Osteocyte (in vitro differentiated cells): Measurements from ENCODE around the gene PPP1R8. TPM values are rescaled to one million over a fixed set of nuclear protein-coding genes. Genes with fewer than 3 reads are reported as not detected.

Experiments
- DNase-seq: peaks from one replicate; pipeline ENCODE4 v3.0.0; 2021; ENCODE audit warnings: mixed read lengths; ENCODE audit not compliant: unreplicated experiment; ENCODE audit errors: extremely low spot score
- H3K27ac Mint-ChIP-seq: one replicate; pipeline ENCODE4 v1.8.0; 2021; ENCODE audit warnings: mild to moderate bottlenecking, mixed read lengths; ENCODE audit not compliant: unreplicated experiment
- H3K27me3 Mint-ChIP-seq: one replicate; pipeline ENCODE4 v1.8.0; 2021; ENCODE audit warnings: mixed read lengths; ENCODE audit not compliant: unreplicated experiment
- H3K36me3 Mint-ChIP-seq: one replicate; pipeline ENCODE4 v1.8.0; 2021; ENCODE audit warnings: mixed read lengths; ENCODE audit not compliant: unreplicated experiment
- H3K4me1 Mint-ChIP-seq: one replicate; pipeline ENCODE4 v1.8.0; 2021; ENCODE audit warnings: mixed read lengths; ENCODE audit not compliant: unreplicated experiment
- H3K4me3 Mint-ChIP-seq: one replicate; pipeline ENCODE4 v1.8.0; 2021; ENCODE audit warnings: mild to moderate bottlenecking, moderate library complexity, mixed read lengths; ENCODE audit not compliant: unreplicated experiment
- H3K9me3 Mint-ChIP-seq: one replicate; pipeline ENCODE4 v1.8.0; 2021; ENCODE audit warnings: mixed read lengths; ENCODE audit not compliant: unreplicated experiment
- total RNA-seq: library from RNA; stranded (reverse); gene quantifications from 2 replicates; pipeline ENCODE4 v1.2.1, GENCODE V29; 2021
- TF ChIP-seq, protein P1 (sequence below): fragments of 200-600 bp; sonication (generic); IDR thresholded peaks from 2 replicates; pipeline ENCODE4 v1.5.0; 2021; ENCODE audit warnings: antibody characterized with exemption, mild to moderate bottlenecking, moderate library complexity

Gene PPP1R8
- total RNA-seq, 1 donor from 2014 or later, result 49.6 TPM

GRCh38 chr1:27879374-27880082 is 48.9 kb downstream of the PPP1R8 start:
- TF ChIP-seq, protein P1, sequence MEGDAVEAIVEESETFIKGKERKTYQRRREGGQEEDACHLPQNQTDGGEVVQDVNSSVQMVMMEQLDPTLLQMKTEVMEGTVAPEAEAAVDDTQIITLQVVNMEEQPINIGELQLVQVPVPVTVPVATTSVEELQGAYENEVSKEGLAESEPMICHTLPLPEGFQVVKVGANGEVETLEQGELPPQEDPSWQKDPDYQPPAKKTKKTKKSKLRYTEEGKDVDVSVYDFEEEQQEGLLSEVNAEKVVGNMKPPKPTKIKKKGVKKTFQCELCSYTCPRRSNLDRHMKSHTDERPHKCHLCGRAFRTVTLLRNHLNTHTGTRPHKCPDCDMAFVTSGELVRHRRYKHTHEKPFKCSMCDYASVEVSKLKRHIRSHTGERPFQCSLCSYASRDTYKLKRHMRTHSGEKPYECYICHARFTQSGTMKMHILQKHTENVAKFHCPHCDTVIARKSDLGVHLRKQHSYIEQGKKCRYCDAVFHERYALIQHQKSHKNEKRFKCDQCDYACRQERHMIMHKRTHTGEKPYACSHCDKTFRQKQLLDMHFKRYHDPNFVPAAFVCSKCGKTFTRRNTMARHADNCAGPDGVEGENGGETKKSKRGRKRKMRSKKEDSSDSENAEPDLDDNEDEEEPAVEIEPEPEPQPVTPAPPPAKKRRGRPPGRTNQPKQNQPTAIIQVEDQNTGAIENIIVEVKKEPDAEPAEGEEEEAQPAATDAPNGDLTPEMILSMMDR, result no peak
- no peak for DNase-seq
- Mint-ChIP-seq H3K9me3 (no peaks in the 10 kb centered on the region), H3K4me3 (no peak overlapping the region), H3K27me3 (no peaks in the 10 kb centered on the region), H3K36me3 (no peaks in the 10 kb centered on the region), H3K4me1 (peaks cover 6% of the 10 kb centered on the region), H3K27ac (no peak overlapping the region)

- no peak overlapping the region for H3K4me3 Mint-ChIP-seq
- H3K36me3 Mint-ChIP-seq, result no peaks in the 10 kb centered on the region
- no peaks in the 10 kb centered on the region for H3K4me1 Mint-ChIP-seq
- no peak for DNase-seq
- H3K9me3 Mint-ChIP-seq, result no peaks in the 10 kb centered on the region
- no peak overlapping the region for H3K27ac Mint-ChIP-seq
- TF ChIP-seq, protein P1, result no peak
- H3K27me3 Mint-ChIP-seq, result no peaks in the 10 kb centered on the region
Measured at GRCh38 chr1:27882543-27882903, 51.9 kb downstream of the PPP1R8 start.

- H3K27ac Mint-ChIP-seq, result no peak overlapping the region
- no peaks in the 10 kb centered on the region for H3K27me3 Mint-ChIP-seq
- H3K4me3 Mint-ChIP-seq, result no peak overlapping the region
- H3K36me3 Mint-ChIP-seq, result no peaks in the 10 kb centered on the region
- H3K4me1 Mint-ChIP-seq, result no peaks in the 10 kb centered on the region
- TF ChIP-seq, protein P1, result no peak
- DNase-seq, result no peak
- no peaks in the 10 kb centered on the region for H3K9me3 Mint-ChIP-seq
Measured at GRCh38 chr1:27883536-27883935, 53.0 kb downstream of the PPP1R8 start.

DNA sequence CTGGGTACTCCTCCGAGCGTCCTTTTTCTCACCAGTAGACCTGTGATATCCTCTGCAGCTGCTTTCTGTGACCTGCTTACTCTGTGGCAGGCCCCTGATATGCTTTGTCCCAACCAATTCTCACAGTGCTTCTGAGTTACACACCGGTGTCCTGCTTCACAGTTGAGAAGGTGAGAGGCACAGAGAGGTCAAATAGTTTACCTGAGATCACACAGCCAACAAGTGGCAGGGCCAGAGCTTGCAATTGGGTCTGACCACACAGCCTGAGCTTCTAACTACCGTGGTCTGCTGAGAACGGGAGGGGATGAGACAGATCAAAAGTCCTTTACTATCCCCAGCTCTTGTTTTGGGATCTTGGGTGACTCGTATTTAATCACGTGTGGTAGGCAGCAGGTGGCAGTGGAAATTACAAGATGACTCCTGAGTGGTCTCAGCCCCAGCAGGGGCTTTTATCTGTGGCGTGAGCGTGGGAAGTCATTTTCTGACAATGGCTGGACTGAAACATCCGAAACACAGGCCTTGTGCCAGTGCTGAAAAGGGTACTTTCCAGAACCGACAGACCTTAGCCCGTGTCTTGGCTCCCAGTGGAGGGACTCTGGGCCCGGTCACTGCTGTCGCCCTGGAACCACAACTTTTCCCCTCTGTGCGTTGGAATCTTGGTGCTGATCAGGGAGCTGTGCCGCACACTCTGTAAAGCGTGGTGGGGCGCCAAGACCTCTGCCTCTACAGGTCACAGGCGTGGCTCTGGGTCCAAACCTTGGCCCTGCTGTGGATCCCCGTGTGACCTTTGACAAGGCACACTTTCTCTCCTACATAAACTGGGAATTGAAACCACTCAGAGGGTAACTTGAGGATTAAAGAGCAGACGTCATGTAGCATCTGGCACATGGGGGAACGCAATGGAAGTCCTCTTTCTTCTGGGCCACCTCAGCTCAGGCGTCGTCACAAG is 53.7 kb downstream of the PPP1R8 start:
- TF ChIP-seq, protein P1, result no peak

GRCh38 chr1:27885114-27885528 is 54.5 kb downstream of the PPP1R8 start:
- no peaks in the 10 kb centered on the region for H3K36me3 Mint-ChIP-seq
- no peak for DNase-seq
- no peak overlapping the region for H3K4me3 Mint-ChIP-seq
- TF ChIP-seq, protein P1, result no peak
- no peaks in the 10 kb centered on the region for H3K4me1 Mint-ChIP-seq
- H3K27ac Mint-ChIP-seq, result no peak overlapping the region
- H3K27me3 Mint-ChIP-seq, result no peaks in the 10 kb centered on the region
- no peaks in the 10 kb centered on the region for H3K9me3 Mint-ChIP-seq

More for the DNA sequence above, 53.7 kb downstream of the PPP1R8 start:
- Mint-ChIP-seq H3K27ac (no peak overlapping the region), H3K36me3 (no peaks in the 10 kb centered on the region), H3K27me3 (no peaks in the 10 kb centered on the region), H3K4me3 (no peak overlapping the region), H3K4me1 (no peaks in the 10 kb centered on the region), H3K9me3 (no peaks in the 10 kb centered on the region)
- DNase-seq, result no peak
